AG04450 (cell line): ENCODE data around the gene CDH4. TPM values are rescaled to one million over a fixed set of nuclear protein-coding genes. Genes with fewer than 3 reads are reported as not detected.

Experiments
- CTCF ChIA-PET: fragments of 300-600, 350-600 bp; formaldehyde crosslinking; extraction: SDS; loops from one replicate; lab custom pipeline; 2022; ENCODE audit warnings: antibody characterized with exemption, inconsistent platforms; lab: Charles Lee
- POLR2A ChIA-PET: fragments of 350-600 bp; formaldehyde crosslinking; extraction: SDS; loops from one replicate; lab custom pipeline; 2021; ENCODE audit warnings: antibody characterized with exemption, inconsistent platforms; lab: Yijun Ruan, JAX
- DNase-seq: peaks from one replicate; pipeline ENCODE4 v3.0.0-alpha.2; 2011; ENCODE audit warnings: low read depth, low spot score
- H3K27ac ChIP-seq: one replicate; pipeline ENCODE4 v1.5.1; 2012; ENCODE audit warnings: low read depth, low read length, control low read depth
- H3K27me3 ChIP-seq: one replicate; pipeline ENCODE4 v1.6.0; 2012; ENCODE audit warnings: low read length; ENCODE audit not compliant: control insufficient read depth, insufficient read depth
- H3K4me3 ChIP-seq: 2 replicates; pipeline ENCODE4 v1.5.1; 2011; ENCODE audit warnings: mild to moderate bottlenecking, low read depth, low read length, control low read depth
- H3K9me3 ChIP-seq: 2 replicates; pipeline ENCODE4 v1.5.1; 2012; ENCODE audit warnings: low read length; ENCODE audit not compliant: control insufficient read depth, insufficient read depth
- polyA plus RNA-seq: library from polyadenylated mRNA; depleted of rRNA; stranded (reverse); fragments of >200 nt; gene quantifications from 2 replicates; pipeline ENCODE4 v1.2.3, GENCODE V29; 2011
- TF ChIP-seq, protein P1 (sequence below): IDR thresholded peaks from 2 replicates; pipeline ENCODE4 v1.5.1; 2011; ENCODE audit warnings: low read depth, low read length, control low read depth, inconsistent platforms

CDH4 gene
- polyA plus RNA-seq, 1 experiment, result 1.6 TPM

DNA sequence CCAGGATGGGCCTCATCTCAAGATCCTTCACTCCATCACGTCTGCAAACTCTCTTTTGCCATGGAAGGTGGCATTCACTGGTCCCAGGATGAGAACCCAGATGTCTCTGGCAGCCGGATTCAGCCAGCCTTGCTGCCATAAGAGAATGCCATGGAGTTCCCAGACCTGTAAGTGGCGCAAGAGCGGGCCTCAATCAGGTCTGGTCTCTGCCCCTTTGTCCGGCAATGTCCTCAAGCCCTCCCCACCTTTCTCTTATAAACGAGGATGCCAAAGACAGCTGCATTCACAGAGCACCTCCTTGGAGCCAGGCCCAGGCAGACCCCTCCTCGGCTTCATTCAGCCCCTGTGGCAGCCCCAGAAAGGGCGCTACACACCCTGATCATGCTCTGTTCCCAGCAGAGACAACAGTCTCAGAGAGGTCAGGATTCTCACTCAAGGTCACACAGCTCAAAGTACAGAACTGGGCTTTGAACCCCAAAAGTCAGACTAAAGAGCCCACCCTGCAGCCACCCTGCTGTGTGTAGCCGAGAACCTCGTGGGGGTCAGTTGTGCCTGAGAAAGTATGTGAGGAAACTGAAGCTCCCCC, 549.9 kb downstream of the CDH4 start:
- TF ChIP-seq, protein P1, sequence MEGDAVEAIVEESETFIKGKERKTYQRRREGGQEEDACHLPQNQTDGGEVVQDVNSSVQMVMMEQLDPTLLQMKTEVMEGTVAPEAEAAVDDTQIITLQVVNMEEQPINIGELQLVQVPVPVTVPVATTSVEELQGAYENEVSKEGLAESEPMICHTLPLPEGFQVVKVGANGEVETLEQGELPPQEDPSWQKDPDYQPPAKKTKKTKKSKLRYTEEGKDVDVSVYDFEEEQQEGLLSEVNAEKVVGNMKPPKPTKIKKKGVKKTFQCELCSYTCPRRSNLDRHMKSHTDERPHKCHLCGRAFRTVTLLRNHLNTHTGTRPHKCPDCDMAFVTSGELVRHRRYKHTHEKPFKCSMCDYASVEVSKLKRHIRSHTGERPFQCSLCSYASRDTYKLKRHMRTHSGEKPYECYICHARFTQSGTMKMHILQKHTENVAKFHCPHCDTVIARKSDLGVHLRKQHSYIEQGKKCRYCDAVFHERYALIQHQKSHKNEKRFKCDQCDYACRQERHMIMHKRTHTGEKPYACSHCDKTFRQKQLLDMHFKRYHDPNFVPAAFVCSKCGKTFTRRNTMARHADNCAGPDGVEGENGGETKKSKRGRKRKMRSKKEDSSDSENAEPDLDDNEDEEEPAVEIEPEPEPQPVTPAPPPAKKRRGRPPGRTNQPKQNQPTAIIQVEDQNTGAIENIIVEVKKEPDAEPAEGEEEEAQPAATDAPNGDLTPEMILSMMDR, result no peak
- ChIA-PET POLR2A (no interaction called here), CTCF (no interaction called here)
- no peak overlapping the region for H3K27ac ChIP-seq
- no peak overlapping the region for H3K4me3 ChIP-seq
- no peaks in the 10 kb centered on the region; the same call in 1 of the 2 replicates for H3K9me3 ChIP-seq
- no peak for DNase-seq
- peaks cover 8% of the 10 kb centered on the region for H3K27me3 ChIP-seq

DNA sequence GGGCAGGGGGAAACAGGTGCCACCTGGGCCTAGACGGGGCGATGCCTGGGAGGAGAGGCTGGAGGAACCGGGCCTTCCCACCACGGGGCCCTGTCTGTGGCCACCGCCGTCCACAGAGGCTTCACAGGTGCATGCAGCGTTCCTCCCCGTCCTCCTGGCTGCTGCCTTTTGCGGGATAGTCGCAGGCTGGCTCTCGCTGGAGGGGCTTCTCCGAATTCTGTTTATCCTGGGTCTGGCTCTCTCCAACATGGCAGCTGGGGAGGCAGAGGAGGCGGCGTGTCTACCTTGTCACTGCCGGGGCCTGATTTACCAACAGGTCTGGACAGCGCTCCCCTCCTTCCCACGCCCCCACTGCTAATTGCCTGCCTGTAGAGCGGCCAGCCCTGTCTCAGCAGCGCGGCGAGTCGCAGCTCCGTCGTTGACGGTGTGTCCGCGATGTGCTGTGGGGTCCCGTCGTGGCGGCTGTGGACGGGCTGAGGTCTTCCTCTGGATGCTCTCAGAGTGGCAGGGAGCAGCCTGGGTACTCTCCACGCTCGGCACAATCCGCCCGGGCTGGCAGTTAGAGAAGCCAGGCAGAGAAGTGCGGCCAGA, 550.8 kb downstream of the CDH4 start:
- ChIA-PET CTCF (no interaction called here), POLR2A (no interaction called here)
- no peak overlapping the region for H3K27ac ChIP-seq
- TF ChIP-seq, protein P1, result no peak
- H3K4me3 ChIP-seq, result no peak overlapping the region
- DNase-seq, result no peak
- H3K9me3 ChIP-seq, result no peaks in the 10 kb centered on the region; the same call in 1 of the 2 replicates
- peaks cover 11% of the 10 kb centered on the region for H3K27me3 ChIP-seq

DNA sequence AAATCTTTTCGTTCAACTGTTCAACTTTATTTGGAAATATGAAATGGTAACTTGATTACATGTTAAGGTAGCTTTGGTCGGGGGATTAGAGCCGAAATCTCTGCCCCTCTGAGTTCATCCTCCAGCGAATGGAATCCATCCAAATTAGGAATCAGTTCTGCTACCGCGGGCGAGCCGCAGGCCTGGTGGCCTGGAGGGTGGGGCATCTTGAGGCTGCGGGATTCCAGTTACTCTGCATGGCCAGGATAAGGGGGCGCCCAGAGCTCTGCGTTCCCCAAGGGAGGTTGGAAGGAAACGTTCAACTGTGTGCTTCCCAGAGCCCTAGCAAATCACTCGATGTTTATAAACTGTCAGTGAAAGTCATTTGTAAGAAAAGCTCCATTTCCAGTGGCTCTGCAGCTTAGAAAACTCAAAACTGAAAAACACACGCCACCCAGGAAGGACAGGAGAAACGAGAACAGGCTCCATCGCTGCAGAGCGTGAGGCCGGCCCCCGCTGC, 551.4 kb downstream of the CDH4 start:
- Histone ChIP-seq H3K27ac (no peak overlapping the region), H3K27me3 (peaks cover 11% of the 10 kb centered on the region), H3K4me3 (peak overlapping the region; percentile 15; the same call in 1 of the 2 replicates), H3K9me3 (no peaks in the 10 kb centered on the region; the same call in 1 of the 2 replicates)
- no peak for DNase-seq
- ChIA-PET CTCF (no interaction called here), POLR2A (no interaction called here)
- TF ChIP-seq, protein P1, result no peak

DNA sequence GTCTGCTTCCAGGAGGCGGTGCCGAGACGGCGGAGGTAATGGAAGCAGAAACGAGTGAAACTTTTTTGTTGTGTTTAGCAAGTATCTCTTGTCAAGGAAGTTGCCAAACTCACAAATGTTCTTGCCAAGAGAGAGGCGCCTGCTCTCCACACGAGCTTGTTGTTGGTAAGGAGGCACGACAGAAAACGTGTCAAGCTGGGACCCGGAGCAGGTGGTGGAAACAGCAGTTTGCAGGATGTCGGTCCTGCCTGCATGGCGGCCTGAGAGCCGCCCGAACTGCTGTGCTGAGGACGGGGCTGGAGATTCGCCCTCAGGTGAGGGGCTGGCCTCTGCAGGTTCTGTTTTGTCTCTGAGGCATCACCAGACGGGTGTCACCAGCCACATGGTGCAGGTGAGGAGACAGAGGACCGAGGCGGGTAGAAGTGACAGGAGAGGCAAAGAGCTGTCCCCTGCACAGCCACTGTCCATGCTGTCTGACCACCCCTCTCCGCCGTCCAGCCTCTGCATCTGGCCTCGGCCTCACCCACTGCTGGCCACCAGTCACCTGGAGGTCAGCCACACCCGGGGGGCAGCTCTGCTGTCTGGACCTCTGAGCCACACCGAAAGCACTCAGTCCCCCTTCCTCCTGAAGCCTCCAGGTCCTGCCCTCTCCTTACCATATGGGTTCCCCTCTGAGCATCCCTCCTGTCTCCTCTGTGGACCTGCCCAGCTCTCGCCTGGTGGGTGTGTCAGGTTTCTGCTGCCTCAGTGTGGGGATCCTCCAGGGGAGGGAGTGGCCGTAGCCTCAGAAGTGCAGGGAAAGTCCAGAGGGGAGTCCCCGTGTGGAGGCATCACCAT, 552.1 kb downstream of the CDH4 start:
- no peak for DNase-seq
- TF ChIP-seq, protein P1, result no peak
- Histone ChIP-seq H3K4me3 (peak overlapping the region; percentile 15; the same call in 1 of the 2 replicates), H3K27me3 (peaks cover 14% of the 10 kb centered on the region), H3K27ac (no peak overlapping the region), H3K9me3 (no peaks in the 10 kb centered on the region; the same call in 1 of the 2 replicates)
- POLR2A ChIA-PET, result no interaction called here
- CTCF ChIA-PET, result no interaction called here
